ENCODE results near the gene RPRD1B.

Gene RPRD1B

GRCh38 chr20:38136421-38137245 lies 103.1 kb downstream of the RPRD1B start:
- no peak for DNase-seq (ENCODE audit: low spot score)

- no peak for DNase-seq (ENCODE audit: low spot score)
Observed at GRCh38 chr20:38137441-38138037, 104.0 kb downstream of the RPRD1B start.

GRCh38 chr20:38138086-38138778 lies 104.7 kb downstream of the RPRD1B start:
- DNase-seq (ENCODE audit: low spot score) = no peak

- DNase-seq (ENCODE audit: low spot score) = no peak
Observed at GRCh38 chr20:38139156-38139912, 105.8 kb downstream of the RPRD1B start.

GRCh38 chr20:38139977-38140753 lies 106.6 kb downstream of the RPRD1B start:
- DNase-seq (ENCODE audit: low spot score) = no peak

GRCh38 chr20:38141204-38141888 lies 107.8 kb downstream of the RPRD1B start:
- no peak for DNase-seq (ENCODE audit: low spot score)

Data from left forelimb (tissue), 1 donor.